Stimulated activated CD4-positive, alpha-beta T cell treated with anti-CD3 and anti-CD28 coated beads, TNF-alpha, amount 100 ng/mL, for 48 hours (primary cell): ENCODE measurements around the gene CCNQ.

Experiments used
- DNase-seq, 3 donors: peaks; one replicate each; pipeline ENCODE4 v3.0.0-alpha.2; 2020; ENCODE audit warnings: low read depth in 3 of 3

CCNQ gene

DNA sequence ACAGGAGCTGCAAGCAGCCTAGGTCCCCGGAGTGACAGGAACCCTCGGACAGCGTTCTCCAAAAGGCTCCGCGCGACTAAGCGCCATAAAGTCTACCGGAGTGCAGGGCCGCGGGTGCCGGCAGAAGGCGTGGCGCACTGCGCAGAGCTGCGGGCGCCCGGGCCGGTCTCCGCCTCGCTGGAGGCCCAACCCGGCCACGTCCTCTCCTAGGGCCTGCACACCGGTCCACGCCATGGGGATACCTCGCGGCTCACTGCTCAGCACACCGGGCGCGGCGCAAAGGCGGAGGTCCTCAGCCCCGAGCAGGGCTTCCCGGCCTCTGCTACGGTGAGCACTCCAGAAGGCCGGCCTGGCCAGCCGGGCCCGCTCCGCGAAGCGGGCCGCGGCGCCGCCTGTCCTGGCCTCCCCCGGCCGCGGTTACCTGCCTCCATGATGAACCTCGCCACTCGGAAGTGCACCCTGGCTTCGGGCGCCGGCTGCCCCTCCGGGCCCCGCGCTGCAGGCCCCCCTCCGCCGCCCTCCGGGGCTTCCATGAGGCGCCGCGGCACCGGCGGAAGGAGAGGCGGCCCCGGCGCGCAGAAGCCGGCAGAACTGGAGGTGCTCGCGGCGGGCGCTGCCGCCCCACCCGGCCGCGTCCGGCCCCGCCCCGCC lies at the start of gene CCNQ:
CCNQ (minus strand) TSS at position 599 of the 651 bp plus-strand sequence; CDS start at position 533, 66 bp downstream.
- no peak for DNase-seq

DNA sequence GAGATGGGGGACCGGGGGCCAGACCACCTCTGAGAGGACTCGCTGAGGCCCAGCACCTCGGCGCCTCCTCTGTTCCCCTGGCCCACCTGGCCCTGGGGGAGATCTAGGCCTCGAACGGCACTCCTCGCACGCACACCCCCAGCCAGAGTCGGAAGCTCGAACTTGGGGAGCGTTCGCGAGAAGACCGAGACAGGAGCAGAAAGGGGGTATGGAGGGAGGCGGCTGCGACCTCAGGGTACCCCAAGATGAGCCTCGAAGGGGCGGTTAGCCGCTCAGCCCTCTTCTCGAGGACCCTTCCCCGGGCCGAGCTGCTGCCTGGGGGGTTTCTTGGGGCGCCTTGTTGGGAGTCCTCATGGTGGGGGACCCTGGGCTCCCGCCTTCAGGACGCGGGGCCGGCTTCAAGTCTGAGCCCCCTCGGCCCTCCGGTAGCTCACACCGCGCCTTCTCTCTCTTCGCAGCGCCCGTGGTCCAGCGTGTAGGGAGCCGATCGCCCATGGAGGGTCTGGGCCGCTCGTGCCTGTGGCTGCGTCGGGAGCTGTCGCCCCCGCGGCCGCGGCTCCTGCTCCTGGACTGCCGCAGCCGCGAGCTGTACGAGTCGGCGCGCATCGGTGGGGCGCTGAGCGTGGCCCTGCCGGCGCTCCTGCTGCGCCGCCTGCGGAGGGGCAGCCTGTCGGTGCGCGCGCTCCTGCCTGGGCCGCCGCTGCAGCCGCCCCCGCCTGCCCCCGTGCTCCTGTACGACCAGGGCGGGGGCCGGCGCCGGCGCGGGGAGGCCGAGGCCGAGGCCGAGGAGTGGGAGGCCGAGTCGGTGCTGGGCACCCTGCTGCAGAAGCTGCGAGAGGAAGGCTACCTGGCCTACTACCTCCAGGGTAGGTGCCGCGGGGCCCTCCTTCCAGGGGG lies 48.8 kb upstream of the CCNQ start:
- DNase-seq, result no peak

DNA sequence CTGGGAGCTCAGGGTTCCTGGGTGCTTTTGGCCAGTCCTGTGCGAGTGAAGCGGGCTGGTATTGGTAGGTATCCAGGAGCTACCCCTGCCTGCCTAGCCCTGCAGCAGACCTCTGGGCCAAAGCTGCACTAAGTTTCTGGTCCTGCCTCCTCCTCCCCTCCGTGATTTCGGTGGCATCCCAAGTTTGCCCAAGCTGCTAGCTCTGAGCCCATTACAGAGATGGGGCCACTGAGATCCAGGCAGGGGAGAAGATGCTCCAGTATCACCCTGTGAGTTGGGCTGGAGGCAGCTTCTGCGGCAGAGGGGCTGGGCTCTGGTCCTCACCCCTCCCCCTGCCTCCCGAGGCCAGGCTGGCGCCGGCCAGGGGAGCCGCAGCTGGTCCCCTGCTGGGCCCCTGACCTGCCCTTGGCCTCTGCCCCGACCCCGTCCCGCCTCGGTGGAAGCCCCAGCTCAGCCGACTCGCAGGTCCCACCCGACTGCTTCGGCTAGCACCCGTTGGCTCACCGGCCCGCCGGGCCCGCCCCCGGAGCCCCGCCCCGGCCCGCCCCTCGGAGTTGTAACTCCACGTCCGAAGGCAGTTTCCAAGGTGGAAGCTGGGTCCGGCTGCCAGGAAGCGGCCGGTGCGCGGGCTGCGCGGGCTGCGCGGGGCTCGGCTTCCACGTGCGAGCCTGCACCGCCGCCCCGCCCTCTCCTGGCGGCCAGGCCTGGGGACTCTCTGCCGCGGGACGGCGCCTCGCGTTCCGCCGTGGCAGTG lies 47.9 kb upstream of the CCNQ start, which contains the start of gene DUSP9:
DUSP9 (plus strand) TSS at position 584 of the 754 bp plus-strand sequence. CDS start 751 bp downstream, outside the sequence.
- no peak for DNase-seq

DNA sequence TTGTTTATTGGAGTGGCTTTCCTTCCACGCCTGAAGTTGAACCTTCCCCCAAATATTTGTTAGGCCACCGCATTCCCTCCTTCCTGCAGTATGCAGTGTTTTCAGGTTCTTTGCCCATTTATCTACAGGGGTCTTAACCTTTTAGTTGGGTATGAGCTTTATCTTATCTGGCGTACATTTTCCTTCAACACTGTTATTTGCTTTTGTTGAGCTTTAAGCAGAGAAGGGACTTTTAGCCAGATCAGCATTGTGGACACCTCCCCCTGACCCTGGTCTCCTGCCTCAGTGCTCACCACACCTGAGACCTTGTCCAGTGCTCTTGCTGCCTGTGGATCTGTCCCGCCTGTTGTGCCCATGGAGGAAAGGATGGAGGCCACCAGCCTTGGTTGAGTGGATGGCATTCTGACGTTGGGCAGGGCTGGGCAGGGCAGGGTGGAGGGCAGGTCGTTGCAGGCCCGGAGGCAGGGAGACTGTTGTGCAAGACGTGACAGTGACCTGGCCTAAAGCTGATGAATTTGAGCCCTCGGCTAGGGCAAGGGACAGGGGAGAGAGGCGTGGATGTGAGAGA lies 47.1 kb upstream of the CCNQ start:
- no peak for DNase-seq

DNA sequence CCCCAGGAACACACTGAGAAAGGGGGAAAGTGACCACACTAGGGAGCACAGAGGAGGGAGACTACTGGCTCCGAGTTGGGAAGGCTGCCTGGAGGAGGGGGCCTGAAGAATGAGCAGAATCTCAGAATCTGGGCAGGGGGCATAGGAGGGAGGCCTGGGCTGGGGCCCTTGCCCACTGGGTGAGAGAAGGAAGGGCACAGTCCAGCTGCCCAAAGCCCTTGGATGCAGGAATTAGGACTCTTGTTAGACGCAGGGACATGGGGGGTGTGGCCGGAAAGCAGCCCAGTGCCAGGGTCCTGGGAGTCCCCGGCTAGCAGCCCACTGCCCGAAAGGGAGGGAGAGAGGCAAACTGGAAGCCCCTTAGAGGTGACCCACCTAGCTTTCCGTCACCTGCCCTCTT lies 46.2 kb upstream of the CCNQ start:
- no peak for DNase-seq

DNA sequence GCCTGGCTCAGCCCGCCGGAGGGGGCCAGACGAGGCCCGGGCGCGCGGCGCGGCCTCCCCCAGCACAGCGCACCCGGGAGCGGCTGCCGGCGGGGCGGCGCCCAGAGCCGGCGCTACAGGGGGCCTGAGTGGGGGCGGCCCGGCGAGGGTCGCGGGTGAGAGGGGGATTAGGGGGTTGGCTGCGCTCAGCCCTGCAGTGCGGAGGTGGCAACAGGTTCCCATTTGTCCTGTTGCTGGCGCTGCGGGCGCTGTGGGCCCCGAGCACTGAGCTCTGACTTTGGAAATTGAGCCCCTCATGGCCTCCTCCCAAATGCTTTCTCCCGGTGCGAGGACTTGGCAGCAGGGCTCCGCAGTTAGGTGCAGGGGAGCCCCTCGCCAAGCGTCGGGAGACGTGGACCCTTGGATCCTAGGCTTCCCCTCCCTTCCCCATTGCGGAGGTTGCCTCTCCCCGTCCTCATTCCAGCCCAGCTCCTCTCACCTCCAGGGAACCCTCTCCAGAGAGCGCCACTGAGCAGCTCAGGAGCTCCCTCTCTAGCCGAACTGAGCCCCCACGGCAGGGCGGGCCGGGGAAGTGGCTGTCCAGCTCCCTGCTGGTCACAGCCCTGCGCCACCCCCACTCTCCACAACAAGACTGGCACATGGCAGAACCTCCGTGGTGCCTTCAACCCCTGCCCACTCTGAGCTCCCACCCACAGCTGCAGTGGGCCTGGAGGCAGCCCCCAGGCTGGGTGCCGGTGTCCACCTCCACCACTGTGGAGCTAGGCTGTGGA lies 45.6 kb upstream of the CCNQ start:
- DNase-seq, result no peak

DNA sequence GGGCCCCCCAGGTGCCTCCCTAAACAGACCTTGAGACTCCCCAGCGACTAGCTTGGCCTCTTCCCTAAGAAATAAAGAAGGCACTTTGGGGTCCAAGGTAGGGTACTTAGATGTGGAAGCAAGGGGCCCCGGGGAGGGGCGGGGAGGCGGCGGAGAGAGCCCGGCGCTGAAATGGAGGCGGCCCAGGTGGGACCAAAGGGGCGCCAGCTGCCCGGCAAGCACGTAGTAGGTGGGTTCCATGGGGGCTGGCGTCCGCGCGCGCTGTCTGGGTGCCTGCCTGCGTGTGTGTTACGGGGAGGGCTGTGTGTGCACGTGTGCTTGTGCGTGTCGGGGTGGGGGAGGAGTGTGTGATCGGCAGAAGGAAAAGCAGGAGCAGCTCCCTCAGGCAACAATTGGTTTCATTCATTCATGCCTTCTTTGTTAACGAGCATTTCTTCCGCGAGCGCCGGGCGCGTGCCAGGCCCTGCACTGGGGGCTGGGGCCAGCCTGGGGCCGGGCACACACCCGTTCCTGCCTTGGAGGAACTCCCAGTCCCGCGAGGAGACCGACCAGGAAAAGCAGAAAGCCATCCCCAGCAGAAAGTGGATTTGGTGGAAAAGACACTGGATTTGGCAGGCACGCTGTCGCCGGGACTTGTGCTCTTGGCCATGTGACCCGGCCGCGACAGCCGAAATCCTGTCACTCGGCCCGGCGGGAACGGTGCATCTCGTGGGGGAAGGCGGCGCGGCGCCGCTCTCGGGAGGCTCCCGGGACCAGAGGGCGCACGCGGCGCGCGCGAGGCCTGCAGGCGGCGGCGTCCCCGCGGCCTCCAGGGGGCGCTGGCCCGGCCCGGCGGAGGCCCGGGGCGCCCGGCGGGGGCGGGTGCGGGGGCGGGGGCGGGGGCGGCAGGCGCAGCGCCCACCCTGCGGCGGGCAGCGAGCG lies 44.8 kb upstream of the CCNQ start:
- no peak for DNase-seq

DNA sequence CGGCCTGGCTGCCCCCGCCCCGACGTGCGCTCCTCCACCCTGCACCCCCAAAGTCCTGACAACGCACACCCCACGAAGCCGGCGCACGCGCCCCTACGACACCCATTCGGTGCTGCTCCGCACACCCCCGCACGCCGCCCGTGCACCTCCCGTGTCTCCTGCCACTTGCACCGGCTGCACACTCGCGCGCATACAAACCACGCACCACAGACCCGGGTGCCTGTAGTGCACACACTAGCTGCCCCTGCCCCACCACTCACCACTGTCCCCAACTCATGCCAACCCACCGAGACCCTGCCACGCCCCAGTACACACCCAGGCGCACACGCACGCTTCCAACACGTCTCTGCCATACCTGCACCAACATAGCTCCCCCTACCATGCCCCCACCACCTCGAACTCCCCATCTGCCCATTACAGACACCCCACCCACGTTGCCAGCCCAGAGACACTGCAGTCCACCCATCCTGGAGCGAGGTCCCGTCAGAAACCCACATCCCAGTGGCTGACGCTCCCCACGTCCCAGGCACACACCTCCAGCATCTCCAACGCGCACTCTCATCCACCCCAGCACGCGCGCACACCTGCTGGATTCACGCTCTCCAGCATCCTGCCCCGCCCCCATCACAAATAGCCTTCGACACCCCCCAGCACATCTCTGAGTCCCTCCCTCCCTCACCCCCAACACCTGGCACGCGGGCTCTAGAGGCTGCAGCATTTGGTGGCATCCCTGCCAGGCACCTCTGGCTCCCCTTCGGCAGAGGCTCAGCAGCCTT lies 43.9 kb upstream of the CCNQ start:
- DNase-seq, result no peak

DNA sequence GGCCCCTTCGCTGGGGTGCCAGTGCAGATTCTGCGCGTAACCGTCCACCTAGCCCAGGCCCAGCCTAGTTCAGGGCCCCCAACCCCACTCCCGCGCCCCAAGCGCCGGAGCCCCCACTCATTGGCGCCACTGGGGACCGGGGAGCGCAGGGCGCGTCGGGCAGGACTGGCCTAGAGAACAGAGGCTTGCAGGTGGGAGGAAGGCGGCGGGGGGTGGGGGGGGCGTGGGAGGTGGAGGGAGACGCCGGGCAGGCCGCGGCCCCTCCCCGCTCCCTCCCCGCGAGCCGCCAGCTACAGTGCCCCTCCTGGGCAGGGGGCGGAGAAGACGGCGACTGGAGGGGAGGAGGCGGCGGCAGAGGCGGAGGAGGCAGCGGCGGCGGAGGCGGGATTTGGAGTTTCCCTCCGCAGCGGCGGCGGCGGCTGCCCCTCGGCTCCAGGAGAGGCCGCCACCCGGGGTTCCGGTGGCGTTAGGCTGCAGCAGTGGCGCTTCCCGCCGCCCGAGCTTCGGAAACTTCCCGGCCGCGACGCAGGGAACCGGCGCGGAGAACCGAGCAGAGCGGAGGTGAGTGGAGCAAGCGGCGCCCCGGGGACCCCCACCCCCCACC lies 43.2 kb upstream of the CCNQ start:
- no peak for DNase-seq

DNA sequence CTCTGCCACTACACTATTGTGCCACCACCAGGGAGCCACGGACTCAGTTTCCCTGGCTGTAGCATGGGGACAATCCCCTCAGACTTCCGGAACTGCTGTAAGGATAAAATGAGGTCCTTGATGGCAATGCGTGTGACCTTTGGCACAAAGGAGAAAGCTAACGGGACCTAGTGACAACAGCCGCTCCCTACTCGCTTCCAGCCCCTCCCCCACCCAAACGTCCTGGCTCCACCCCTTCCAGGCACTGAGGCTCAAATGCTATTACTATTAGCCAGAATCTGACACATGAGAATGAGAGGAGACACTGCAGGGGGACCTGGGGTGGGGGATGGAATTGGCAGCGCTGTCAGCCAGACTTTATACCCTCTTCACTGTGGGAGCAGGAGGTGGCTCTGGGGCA lies 42.7 kb upstream of the CCNQ start:
- no peak for DNase-seq

DNA sequence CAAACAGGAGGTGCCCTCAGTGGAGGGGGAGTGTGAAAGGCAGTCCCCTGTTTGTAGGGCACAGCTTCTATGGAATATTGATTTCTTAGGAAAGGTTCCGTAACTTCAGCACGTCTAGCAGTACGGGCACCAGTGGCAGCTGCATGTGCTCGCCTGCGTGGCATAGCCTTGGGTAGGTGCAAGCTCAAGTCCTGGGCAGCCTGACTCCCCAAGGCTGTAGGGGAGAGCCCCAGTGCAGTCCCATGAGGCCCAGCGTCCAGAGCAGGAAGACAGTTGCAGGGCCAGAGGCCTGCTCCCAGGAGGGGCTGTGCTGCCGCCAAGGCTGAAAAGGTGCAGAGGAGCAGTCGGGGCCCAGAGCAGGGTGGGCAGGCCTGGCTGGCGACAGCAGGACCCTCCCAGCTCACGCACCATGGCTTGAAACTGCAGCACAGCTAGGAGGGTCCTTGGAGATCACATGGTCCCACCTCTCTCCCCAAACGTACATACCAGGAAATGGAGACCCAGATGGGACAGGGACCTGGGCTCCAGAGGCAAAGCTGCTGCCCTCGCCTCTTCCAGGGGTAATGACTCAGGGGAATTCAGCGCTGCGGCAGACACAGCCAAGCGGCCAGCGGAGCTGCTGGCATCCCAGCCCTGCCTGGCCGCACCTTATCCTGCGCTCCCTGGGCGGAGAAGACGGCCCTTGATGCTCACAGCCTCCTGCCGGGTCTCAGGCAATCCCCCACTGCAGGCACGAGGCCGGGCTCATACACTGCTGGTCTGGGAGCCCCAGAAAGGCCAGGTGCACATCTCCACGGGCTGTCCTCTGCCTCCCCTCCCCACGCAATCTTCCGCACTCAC lies 42.0 kb upstream of the CCNQ start:
- no peak for DNase-seq

DNA sequence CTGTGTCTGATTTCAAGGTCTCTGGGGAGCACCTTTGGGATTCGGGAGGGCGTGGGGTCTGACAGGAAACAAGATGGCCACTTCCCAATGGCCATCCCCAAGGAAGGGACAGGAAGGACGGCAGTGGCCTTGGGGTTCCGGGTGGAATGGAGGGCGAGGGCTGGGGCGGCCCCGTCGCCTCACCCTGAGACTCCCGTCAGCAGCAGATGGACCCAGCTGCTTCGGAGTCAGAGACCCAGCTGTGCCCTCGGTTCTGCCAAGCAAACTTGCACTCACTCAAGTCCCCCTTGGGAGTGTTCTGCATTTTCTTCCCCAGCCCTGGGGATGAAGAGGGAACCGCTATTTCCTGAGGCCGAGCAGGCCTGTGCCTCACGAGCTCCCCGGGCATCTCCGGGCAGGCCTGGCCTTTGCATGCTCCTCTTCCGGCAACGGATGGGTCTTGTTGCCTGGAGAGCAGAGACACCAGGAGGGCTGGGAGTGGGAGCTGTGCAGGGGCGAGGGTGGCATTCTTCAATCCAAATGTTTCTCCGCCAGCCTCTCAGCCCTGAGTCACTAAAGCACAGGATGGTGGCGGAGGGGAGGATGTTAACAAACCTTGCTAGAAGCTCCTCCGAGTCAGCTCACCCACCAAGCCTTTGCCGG lies 41.2 kb upstream of the CCNQ start:
- DNase-seq, result no peak

DNA sequence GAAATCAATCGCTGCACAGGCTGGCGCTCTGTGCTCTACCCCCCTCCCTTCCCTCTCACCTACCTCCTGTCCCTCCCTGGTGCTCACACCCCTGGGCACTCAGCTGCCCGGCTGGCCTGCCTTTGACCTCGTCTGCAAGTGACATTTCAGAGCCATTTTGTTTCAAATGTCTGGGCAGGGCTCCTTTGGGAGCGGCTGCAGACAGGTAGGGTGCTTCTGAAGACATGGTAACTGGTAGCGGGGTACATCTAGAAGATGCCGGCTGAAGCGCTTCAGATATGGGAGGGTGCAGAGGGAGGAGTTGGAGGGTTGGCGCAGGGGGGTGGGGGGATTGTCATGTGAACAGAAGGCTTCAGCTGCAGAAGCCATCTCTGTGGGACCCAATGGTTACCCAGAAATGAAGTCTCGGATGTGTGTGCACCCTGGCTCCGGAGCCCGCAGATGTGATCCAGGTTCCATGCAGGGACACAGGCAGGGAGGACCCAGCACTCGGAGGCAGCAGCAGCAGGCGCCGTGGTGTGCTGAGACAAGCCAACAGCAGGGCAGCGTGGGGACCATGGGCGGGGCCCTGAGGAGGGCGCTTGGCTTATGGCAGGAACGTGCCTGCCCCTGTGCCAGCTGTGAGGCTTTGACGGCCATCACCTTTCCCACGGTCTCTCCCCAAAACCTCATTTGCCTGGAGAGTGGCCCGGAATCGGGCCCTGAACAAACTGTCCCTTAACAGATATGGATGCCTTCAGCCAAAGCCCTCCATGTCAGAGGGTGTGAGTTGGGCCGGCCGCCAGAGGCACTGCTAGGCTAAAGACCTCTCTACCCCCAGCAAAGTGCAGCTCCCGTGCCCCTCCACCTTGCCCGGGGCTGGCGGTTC lies 40.5 kb upstream of the CCNQ start:
- DNase-seq, result no peak

DNA sequence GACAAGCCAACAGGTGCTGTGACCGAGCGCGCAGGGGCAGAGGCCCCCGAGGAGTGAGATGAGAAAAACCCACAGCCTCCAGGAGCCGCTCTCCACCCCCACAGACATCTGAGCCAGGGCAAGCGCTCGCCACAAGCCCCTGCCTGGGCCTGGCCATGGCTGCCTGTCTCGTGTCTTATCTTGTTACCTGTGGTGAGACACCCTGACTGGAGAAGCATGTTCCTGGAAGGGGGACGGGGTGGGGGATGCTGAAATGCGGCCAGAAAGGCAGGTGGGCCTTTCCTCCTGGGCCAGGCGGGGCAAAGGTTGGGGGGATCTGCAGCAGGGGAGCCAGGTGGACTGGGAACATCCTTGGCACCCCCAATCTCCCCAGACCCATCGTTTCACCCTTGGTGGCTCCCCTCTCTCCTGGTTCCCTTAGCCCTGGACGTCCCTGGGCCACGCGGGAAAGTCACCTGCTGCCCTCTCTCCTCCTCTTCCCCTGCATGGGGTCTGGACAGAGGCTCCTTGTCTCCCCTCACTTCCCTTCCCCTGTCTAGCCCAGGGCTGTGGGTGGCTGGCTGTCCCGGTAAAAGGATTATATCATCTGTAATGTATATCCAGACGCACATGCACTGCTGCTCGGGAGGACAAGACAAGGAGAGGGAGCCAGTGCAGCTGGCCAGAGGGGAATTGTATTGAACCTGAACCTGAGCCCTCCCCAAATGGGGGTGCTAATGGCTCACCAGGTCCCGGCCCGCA lies 39.7 kb upstream of the CCNQ start:
- no peak for DNase-seq

DNA sequence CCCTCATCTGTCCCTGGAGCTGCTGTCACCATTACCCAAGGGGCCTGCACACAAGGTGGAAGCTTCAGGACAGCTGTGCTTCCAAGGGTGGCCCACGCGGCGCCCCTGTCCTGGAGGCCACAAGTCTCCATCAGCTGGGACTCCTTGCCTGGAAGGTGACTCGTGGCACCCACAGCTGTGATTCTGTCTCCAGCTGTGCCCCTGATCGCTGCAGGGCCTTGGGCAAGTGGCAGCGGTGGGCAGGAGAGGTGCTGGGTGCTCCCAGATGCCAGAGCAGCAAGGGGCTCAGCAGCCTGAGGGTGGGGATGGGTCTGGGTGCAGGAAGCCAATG lies 39.1 kb upstream of the CCNQ start:
- DNase-seq, result no peak
